Measurements from ENCODE around the gene TTC4. TPM values are rescaled to one million over a fixed set of nuclear protein-coding genes. Genes with fewer than 3 reads are reported as not detected.

Gene TTC4
- total RNA-seq, 1 experiment from 2014 or later: 26.3 TPM

- TF ChIP-seq FOSL1 (IDR thresholded peaks at IDR 0.05; ENCODE audit: low read depth) (no peak), ZNF274 (IDR thresholded peaks at IDR 0.05; ENCODE audit: low read depth, low read length) (no peak), CEBPB (IDR thresholded peaks at IDR 0.05; ENCODE audit: low read depth) (no peak), YY1 (IDR thresholded peaks at IDR 0.05; ENCODE audit: extremely low read depth, insufficient replicate concordance, low read depth, low read length) (no peak), EZH2 (IDR thresholded peaks at IDR 0.05) (no peak), POLR2A (IDR thresholded peaks at IDR 0.05; ENCODE audit: borderline replicate concordance, extremely low read depth, insufficient read depth, insufficient read length) (no peak), JUND (IDR thresholded peaks at IDR 0.05) (no peak), SRF (IDR thresholded peaks at IDR 0.05; ENCODE audit: low read depth) (no peak), ATF3 (IDR thresholded peaks at IDR 0.05) (no peak), SP1 (IDR thresholded peaks at IDR 0.05; ENCODE audit: low read depth) (no peak), RAD21 (IDR thresholded peaks at IDR 0.05; ENCODE audit: low read depth) (no peak), MAX (IDR thresholded peaks at IDR 0.05) (no peak), ZFX (IDR thresholded peaks at IDR 0.05) (no peak), ELF1 (IDR thresholded peaks at IDR 0.05; ENCODE audit: borderline replicate concordance, low read depth) (no peak), EGR1 (IDR thresholded peaks at IDR 0.05; ENCODE audit: low read depth) (no peak), SIN3A (IDR thresholded peaks at IDR 0.05; ENCODE audit: low read depth) (no peak), EZH2phosphoT487 (IDR thresholded peaks at IDR 0.05; ENCODE audit: borderline replicate concordance) (no peak)
- TF ChIP-seq, protein P1, sequence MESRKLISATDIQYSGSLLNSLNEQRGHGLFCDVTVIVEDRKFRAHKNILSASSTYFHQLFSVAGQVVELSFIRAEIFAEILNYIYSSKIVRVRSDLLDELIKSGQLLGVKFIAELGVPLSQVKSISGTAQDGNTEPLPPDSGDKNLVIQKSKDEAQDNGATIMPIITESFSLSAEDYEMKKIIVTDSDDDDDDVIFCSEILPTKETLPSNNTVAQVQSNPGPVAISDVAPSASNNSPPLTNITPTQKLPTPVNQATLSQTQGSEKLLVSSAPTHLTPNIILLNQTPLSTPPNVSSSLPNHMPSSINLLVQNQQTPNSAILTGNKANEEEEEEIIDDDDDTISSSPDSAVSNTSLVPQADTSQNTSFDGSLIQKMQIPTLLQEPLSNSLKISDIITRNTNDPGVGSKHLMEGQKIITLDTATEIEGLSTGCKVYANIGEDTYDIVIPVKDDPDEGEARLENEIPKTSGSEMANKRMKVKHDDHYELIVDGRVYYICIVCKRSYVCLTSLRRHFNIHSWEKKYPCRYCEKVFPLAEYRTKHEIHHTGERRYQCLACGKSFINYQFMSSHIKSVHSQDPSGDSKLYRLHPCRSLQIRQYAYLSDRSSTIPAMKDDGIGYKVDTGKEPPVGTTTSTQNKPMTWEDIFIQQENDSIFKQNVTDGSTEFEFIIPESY (IDR thresholded peaks at IDR 0.05; ENCODE audit: extremely low read depth, insufficient replicate concordance, low read length): no peak
- TF ChIP-seq, protein P2, sequence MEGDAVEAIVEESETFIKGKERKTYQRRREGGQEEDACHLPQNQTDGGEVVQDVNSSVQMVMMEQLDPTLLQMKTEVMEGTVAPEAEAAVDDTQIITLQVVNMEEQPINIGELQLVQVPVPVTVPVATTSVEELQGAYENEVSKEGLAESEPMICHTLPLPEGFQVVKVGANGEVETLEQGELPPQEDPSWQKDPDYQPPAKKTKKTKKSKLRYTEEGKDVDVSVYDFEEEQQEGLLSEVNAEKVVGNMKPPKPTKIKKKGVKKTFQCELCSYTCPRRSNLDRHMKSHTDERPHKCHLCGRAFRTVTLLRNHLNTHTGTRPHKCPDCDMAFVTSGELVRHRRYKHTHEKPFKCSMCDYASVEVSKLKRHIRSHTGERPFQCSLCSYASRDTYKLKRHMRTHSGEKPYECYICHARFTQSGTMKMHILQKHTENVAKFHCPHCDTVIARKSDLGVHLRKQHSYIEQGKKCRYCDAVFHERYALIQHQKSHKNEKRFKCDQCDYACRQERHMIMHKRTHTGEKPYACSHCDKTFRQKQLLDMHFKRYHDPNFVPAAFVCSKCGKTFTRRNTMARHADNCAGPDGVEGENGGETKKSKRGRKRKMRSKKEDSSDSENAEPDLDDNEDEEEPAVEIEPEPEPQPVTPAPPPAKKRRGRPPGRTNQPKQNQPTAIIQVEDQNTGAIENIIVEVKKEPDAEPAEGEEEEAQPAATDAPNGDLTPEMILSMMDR (IDR thresholded peaks at IDR 0.05 in 2 of 3, conservative IDR thresholded peaks at IDR 0.05 in 1 of 3; ENCODE audit: borderline replicate concordance in 1 of 3, insufficient read depth in 1 of 3, low read depth in 2 of 3, low read length in 2 of 3): no peak
- Histone ChIP-seq H3K27me3 (ENCODE audit: insufficient read depth, low read length) (0 out of 2 replicates have a peak, but pooled peaks cover 5% of the 10 kb centered on the region), H3K4me3 (replicated peaks in 1 of 2; ENCODE audit: low read depth in 1 of 2, low read length in 2 of 2) (no peak overlapping the region), H3K9ac (ENCODE audit: low read length) (no peak overlapping the region), H4K20me1 (ENCODE audit: insufficient read depth) (no peaks in the 10 kb centered on the region), H3K4me1 (ENCODE audit: control insufficient read depth in 1 of 2, insufficient read depth in 2 of 2, low read length in 2 of 2) (no peaks in the 10 kb centered on the region), H3K9me2 (ENCODE audit: insufficient read depth) (no peaks in the 10 kb centered on the region), H3K79me2 (ENCODE audit: insufficient read depth, low read length) (no peaks in the 10 kb centered on the region), H2AFZ (ENCODE audit: low read depth, low read length, poor library complexity, severe bottlenecking) (no peak overlapping the region), H3K4me2 (ENCODE audit: low read length) (no peak overlapping the region), H3K36me3 (ENCODE audit: control insufficient read depth in 1 of 2, insufficient read depth in 2 of 2, low read length in 2 of 2) (no peaks in the 10 kb centered on the region), H3K27ac (ENCODE audit: low read depth, low read length) (no peak overlapping the region), H3K9me3 (ENCODE audit: control insufficient read depth in 1 of 2, insufficient read depth in 1 of 2, low read depth in 1 of 2, low read length in 2 of 2) (no peaks in the 10 kb centered on the region)
- RAD21 ChIA-PET (ENCODE audit: low non-redundant PET in 1 of 2, low total read pairs in 2 of 2, uncharacterized antibody in 2 of 2, unreplicated experiment in 2 of 2): no interaction called here
- intact Hi-C loops (cut with micrococcal nuclease): no loop called here
- no TSS peak for BruUV-seq (replicated peaks)
- DNase-seq (ENCODE audit: low read depth, low spot score) (no peak), ATAC-seq (no peak)
- CTCF ChIA-PET: no interaction called here
- POLR2A ChIA-PET: no interaction called here
These were observed 15.6 kb upstream of the TTC4 start for GRCh38 chr1:54699936-54700525.

All from HCT116 (cell line).